Measurements from ENCODE around the gene SERPINH1. TPM values are rescaled to one million over a fixed set of nuclear protein-coding genes. Genes with fewer than 3 reads are reported as not detected.

The SERPINH1 gene
- polyA plus RNA-seq, 3 donors = 1.6 to 4.6 (median 2.1) TPM

- Histone ChIP-seq H2AFZ (ENCODE audit: insufficient read depth, low read depth, low read length, poor library complexity, severe bottlenecking) (no peak overlapping the region), H3K4me2 (replicated peaks; ENCODE audit: extremely low read depth, low read length, poor library complexity, severe bottlenecking) (no peak overlapping the region), H3K9me3 (replicated peaks in 1 of 2; ENCODE audit: control insufficient read depth in 1 of 2, insufficient read depth in 1 of 2, low read length in 2 of 2) (no peaks in the 10 kb centered on the region), H3K4me3 (replicated peaks in 1 of 3; ENCODE audit: low read depth in 2 of 3, low read length in 3 of 3) (no peak overlapping the region), H3K27me3 (ENCODE audit: control insufficient read depth in 2 of 2, insufficient read depth in 2 of 2, low read length in 2 of 2) (no peaks in the 10 kb centered on the region), H3K79me2 (ENCODE audit: insufficient read depth, low read length) (no peaks in the 10 kb centered on the region), H3K27ac (ENCODE audit: low read depth in 1 of 2, low read length in 2 of 2) (no peak overlapping the region), H3K9ac (ENCODE audit: insufficient read depth, low read length, poor library complexity, severe bottlenecking) (no peak overlapping the region), H3K4me1 (ENCODE audit: control insufficient read depth in 1 of 2, insufficient read depth in 2 of 2, low read length in 2 of 2) (peaks cover 9 to 18% of the 10 kb centered on the region in 2 donors), H4K20me1 (ENCODE audit: insufficient read depth, low read length) (no peaks in the 10 kb centered on the region), H3K36me3 (replicated peaks in 1 of 2; ENCODE audit: control insufficient read depth in 1 of 2, insufficient read depth in 2 of 2, low read length in 2 of 2) (no peaks in the 10 kb centered on the region)
- H3K4me3 Mint-ChIP-seq = no peak overlapping the region
- WGBS (ENCODE audit: insufficient coverage) = 95% methylated on average over 7 of the region's 7 CpGs
- H3K27ac Mint-ChIP-seq = no peak overlapping the region
- H3K36me3 Mint-ChIP-seq = no peaks in the 10 kb centered on the region
- peaks cover 15% of the 10 kb centered on the region for H3K4me1 Mint-ChIP-seq
- no peak for TF ChIP-seq CTCF (IDR thresholded peaks at IDR 0.05)
- DNase-seq = no peak
- peaks cover 1 to 10% (median 3%) of the 10 kb centered on the region in 3 donors for H3K27me3 Mint-ChIP-seq (ENCODE audit: low read depth in 3 of 3)
- intact Hi-C loops (cut with micrococcal nuclease) = no loop called here
- H3K9me3 Mint-ChIP-seq = no peaks in the 10 kb centered on the region
Observed at GRCh38 chr11:75601494-75601893, 39.4 kb downstream of the SERPINH1 start.

DNA sequence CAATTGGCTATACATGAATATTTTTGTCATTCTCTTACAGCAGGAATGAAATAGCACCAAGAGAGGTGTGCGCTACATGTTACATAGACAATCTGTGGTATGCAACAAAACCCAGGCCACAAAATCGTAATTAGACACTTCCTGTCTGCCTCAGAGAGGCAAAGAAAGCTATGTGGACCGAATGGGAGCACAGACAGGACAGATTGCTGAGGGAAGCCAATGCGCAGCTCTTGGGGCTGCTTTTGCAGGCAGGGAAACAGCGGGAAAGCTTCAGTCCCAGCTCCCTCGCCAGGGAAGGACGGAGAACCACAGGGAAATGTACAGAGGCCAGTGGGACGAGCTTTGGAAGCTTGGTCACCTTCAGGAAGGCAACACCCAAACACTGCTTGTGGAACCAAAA lies 40.9 kb downstream of the SERPINH1 start:
- H3K27me3 Mint-ChIP-seq (ENCODE audit: low read depth in 3 of 3) = peaks cover 3 to 12% (median 6%) of the 10 kb centered on the region in 3 donors
- H3K36me3 ChIP-seq (replicated peaks in 1 of 2; ENCODE audit: control insufficient read depth in 1 of 2, insufficient read depth in 2 of 2, low read length in 2 of 2) = no peaks in the 10 kb centered on the region
- H4K20me1 ChIP-seq (ENCODE audit: insufficient read depth, low read length) = no peaks in the 10 kb centered on the region
- H3K27ac ChIP-seq (ENCODE audit: low read depth in 1 of 2, low read length in 2 of 2) = no peak overlapping the region
- H3K4me2 ChIP-seq (replicated peaks; ENCODE audit: extremely low read depth, low read length, poor library complexity, severe bottlenecking) = no peak overlapping the region
- H3K4me3 ChIP-seq (replicated peaks in 1 of 3; ENCODE audit: low read depth in 2 of 3, low read length in 3 of 3) = no peak overlapping the region
- H3K9ac ChIP-seq (ENCODE audit: insufficient read depth, low read length, poor library complexity, severe bottlenecking) = no peak overlapping the region
- peaks cover 9 to 18% of the 10 kb centered on the region in 2 donors for H3K4me1 ChIP-seq (ENCODE audit: control insufficient read depth in 1 of 2, insufficient read depth in 2 of 2, low read length in 2 of 2)
- intact Hi-C loops (cut with micrococcal nuclease) = no loop called here
- H3K36me3 Mint-ChIP-seq = no peaks in the 10 kb centered on the region
- H3K27me3 ChIP-seq (ENCODE audit: control insufficient read depth in 2 of 2, insufficient read depth in 2 of 2, low read length in 2 of 2) = no peaks in the 10 kb centered on the region
- H3K79me2 ChIP-seq (ENCODE audit: insufficient read depth, low read length) = no peaks in the 10 kb centered on the region
- 78% methylated on average over 7 of the region's 8 CpGs for WGBS (ENCODE audit: insufficient coverage)
- no peak overlapping the region for H3K4me3 Mint-ChIP-seq
- H3K27ac Mint-ChIP-seq = no peak overlapping the region
- H2AFZ ChIP-seq (ENCODE audit: insufficient read depth, low read depth, low read length, poor library complexity, severe bottlenecking) = no peak overlapping the region
- no peaks in the 10 kb centered on the region for H3K9me3 Mint-ChIP-seq
- H3K9me3 ChIP-seq (replicated peaks in 1 of 2; ENCODE audit: control insufficient read depth in 1 of 2, insufficient read depth in 1 of 2, low read length in 2 of 2) = no peaks in the 10 kb centered on the region
- TF ChIP-seq CTCF (IDR thresholded peaks at IDR 0.05) = no peak
- no peak for DNase-seq
- H3K4me1 Mint-ChIP-seq = peaks cover 15% of the 10 kb centered on the region
